ENCODE measurements around the gene PNISR.

DNA sequence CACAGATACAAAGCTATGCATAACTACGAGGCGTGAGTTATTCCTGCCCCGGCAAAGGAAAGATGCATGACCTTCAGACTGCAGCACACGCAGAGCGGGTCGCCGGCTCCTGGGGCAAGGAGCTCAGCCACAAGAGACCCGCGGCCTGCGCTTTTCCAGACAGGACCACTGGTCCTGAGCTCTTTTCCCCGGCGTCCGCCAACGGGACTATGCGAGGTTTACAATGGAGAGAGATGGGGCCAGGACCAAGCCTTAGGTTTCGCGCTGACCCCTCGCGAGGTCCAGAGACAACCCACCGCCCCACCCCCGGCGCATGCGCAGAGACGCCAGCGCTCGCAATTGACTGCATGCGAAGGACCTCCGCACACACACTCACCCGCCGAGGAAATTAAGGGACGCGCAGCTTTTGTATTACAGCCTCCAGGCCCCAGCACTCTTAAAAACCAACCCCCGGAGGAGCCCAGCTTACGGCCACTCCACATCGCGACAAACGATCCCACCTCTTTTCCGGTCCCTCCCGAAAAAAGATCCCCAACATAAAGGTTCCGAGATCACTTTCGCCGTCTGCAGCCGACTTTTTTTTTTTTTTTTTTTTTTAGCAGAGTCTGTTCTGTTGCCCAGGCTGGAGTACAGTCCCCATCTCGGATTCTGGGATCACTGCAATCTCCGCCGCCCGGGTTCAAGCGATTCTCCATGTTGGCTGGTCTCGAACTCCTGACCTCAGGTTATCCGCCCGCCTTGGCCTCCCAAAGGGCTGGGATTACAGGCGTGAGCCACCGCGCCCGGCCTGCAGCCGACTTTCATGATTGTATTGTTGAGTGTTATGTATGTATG lies 31.2 kb downstream of the PNISR start, which contains the start of gene COQ3:
- TF ChIP-seq, protein P1, sequence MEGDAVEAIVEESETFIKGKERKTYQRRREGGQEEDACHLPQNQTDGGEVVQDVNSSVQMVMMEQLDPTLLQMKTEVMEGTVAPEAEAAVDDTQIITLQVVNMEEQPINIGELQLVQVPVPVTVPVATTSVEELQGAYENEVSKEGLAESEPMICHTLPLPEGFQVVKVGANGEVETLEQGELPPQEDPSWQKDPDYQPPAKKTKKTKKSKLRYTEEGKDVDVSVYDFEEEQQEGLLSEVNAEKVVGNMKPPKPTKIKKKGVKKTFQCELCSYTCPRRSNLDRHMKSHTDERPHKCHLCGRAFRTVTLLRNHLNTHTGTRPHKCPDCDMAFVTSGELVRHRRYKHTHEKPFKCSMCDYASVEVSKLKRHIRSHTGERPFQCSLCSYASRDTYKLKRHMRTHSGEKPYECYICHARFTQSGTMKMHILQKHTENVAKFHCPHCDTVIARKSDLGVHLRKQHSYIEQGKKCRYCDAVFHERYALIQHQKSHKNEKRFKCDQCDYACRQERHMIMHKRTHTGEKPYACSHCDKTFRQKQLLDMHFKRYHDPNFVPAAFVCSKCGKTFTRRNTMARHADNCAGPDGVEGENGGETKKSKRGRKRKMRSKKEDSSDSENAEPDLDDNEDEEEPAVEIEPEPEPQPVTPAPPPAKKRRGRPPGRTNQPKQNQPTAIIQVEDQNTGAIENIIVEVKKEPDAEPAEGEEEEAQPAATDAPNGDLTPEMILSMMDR (IDR thresholded peaks at IDR 0.05), result no peak
- no peak for TF ChIP-seq ZFX (IDR thresholded peaks at IDR 0.05; ENCODE audit: borderline replicate concordance)

Measured in 22Rv1 (cell line).